HG02678 (cell line): ENCODE data around the gene CCDC194.

Experiments used
- ATAC-seq: cut with Tn5 transposase; IDR thresholded peaks from one replicate; pipeline ENCODE4 v1.9.1; 2021; ENCODE audit warnings: mild to moderate bottlenecking, moderate library complexity; ENCODE audit not compliant: unreplicated experiment

CCDC194 gene, protein sequence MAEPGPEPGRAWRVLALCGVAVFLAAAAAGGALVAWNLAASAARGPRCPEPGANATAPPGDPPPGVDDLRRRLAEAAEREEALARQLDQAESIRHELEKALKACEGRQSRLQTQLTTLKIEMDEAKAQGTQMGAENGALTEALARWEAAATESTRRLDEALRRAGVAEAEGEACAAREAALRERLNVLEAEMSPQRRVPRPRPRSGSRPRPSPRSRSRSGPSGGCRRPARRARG

DNA sequence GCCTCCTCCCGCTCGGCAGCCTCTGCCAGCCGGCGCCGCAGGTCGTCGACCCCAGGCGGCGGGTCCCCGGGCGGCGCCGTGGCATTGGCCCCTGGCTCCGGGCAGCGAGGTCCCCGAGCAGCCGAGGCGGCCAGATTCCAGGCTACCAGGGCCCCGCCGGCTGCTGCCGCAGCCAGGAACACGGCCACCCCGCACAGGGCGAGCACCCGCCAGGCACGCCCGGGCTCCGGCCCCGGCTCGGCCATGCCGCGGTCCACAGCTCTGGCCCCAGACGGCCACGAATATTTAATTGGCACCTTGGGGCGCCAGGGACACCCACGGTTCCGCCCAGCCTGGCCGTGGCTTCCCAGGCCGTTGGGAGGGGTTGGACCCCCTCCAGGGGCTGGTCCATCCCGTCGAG, at the start of gene CCDC194:
Gene CCDC194 (minus strand): TSS at position 283 of the 400 bp plus-strand sequence. CDS start 38 bp downstream, at position 245.
- ATAC-seq: no peak

DNA sequence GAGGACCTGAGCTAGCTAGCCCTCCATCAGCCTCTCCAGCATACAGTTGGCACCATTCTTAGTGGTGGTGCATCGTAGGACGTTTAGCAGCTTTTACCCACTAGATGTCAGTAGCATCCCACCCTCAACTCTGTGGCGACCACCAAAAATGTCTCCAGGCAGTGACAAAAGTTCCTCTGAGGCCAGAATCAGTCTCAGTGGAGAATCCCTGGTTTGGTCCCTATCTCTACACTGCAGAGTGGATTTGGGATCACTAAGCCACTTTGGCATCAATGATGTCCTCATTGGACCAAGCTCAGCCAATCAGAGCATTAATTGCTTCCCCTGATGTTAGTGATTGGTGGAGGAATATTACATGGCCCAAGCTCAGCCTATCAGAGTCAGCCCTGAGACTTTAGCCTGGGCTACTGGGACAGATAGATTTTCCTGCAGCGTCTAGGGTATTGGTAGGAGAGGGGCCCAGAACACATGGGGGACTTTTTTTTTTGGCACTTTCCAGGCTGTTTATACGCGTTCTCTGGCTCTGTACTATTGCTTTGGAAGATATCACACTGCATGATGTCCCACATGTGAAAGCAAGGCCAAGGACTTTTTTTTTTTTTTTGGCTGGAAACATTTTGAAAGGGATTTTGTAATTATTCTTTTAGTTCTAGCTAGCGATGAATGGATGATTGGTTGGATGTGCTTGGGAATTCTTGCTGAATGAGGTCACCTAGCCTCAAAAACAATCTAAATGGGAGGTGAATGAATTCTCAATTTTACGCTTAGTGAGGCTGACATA, 47.4 kb upstream of the CCDC194 start:
- ATAC-seq: no peak

DNA sequence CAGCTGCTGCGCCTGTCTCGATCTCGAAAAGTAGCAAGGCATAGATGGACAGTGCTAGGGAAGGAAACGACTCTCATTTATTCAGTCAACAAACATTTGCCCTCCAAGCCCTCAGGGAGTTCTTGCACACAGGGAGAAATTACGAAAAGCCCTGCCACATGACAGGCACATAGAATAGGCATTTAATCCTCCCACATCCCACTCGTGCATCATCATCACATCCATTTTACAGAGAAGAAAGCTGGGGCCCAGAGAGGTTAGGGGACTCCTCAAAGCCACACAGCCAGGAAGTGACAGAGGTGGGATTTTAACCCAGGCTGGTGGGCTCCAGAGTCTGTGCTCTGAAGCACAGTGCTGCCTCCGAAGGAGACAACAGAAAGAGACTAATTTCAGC, 42.9 kb upstream of the CCDC194 start:
- no peak for ATAC-seq

DNA sequence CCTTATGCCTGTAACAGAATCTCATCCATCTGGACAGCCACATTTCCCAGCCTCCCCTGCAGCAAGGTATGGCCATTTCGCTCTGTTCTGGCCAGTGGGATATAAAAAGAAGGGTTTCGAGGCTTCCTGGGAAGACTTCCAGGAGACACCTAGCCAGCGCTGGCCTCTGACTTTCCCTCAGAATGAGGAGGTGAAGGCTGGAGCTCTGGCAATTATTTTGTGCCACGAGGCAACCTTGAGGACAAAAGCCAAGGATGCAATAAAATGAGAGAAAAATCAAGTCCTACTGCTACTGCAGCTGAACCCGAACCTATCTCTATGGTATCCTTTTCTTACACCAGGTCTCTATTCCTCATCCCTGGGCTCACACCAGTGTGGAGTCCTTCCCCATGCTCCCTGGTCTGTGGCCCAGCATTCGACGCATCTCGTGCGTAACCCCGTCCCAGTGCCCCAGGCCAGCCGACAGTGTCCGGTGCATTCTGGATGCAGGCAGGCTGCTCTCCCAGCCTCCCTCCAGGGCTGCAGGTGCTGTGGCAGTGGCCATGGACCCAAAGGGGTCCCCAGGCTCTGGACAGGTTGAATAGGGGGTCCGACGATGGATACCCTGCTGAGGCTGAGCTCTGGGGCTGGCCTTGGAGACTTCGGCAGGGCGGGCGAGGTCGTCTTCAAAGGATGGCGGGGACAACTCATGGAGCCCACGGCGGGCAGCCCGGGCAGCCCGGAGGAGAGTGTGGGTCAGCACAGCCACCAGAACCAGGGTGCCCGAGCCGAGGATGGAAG, 42.3 kb upstream of the CCDC194 start:
- no peak for ATAC-seq

DNA sequence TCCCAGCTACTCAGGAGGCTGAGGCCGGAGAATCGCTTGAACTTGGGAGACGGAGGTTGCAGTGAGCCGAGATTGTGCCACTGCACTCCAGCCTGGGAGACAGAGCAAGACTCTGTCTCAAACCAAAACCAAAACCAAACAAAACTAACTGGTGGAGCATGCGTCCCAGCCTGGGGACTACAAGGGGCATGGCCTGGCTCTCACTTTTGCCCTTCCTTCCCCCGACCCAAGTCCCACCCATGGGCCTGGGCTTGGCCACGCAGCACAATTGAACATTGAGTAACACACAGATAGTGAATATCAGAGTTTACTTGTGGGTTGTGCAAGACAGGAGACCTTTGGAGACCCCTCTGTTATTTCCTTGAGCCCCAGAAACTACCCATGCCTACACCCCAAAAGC, 41.2 kb upstream of the CCDC194 start:
- no peak for ATAC-seq

DNA sequence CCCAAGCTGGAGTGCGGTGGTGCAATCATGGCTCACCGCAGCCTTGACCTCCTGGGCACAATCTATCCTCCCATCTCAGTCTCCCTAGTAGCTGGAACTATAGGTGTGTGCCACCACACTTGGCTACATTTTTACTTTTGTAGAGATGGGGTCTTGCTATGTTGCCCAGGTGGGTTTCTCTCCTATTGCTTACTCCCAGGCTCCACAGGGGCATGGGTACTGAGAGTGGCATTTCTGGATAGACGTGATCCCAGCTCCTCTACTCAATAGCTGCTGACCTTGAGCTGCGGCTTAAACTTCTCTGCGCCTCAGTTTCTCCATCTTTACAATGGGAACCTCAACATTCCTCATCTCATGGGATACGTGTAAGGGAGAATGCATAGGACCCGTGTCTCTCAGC, 37.4 kb upstream of the CCDC194 start:
- no peak for ATAC-seq

DNA sequence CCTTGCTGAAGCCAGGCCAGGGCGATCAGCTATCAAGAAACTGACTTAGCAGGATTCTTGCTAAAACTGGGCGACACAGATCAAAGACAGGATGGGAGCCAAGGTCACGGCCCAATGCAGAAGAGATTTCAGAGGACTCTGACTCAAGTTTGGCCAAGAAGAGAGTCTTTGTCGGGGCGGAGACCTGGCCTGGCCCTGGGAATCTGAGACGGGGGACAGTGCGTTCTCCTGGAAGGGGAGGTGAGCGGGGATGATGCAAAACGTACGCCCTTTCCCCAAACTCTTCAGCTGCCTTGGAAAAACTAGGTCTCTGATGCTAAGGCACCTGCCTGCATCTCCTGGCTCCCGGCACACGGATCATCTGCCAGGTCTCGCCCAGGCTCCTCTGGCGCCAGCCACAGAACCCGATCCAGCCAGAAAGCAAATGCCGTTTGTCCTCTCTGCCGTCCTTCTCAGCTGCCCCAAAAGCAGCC, 35.7 kb upstream of the CCDC194 start:
- no peak for ATAC-seq

DNA sequence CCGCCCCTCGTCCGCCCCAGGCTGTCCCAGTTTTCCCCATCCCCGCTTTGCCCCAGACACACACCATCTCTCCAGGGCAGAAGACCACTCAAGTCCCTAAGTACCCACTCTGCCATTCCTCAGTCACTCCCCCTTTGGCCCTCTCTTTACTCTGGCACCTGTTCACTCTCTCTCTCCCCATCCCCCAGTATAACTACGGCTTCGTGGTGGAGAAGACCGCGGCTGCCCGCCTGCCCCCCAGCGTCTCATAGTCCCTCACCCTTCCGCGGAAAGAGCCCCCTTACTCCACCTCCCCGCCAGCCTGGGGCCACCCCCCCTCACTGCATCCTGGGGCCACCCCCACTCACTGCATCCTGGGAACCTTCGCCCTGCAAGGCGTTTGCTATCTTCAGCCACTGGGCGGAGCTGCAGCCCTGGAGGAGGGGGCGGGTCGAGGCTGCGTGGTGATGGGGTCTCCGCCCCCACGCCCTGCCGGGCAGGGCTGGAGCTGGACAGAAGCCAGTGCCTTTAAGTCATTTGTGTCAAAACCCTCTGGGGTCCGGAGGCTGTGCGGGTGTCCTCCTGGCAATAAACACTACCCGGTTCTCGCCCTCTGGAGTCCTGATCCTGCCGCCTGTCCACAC, 30.9 kb upstream of the CCDC194 start:
- no peak for ATAC-seq

DNA sequence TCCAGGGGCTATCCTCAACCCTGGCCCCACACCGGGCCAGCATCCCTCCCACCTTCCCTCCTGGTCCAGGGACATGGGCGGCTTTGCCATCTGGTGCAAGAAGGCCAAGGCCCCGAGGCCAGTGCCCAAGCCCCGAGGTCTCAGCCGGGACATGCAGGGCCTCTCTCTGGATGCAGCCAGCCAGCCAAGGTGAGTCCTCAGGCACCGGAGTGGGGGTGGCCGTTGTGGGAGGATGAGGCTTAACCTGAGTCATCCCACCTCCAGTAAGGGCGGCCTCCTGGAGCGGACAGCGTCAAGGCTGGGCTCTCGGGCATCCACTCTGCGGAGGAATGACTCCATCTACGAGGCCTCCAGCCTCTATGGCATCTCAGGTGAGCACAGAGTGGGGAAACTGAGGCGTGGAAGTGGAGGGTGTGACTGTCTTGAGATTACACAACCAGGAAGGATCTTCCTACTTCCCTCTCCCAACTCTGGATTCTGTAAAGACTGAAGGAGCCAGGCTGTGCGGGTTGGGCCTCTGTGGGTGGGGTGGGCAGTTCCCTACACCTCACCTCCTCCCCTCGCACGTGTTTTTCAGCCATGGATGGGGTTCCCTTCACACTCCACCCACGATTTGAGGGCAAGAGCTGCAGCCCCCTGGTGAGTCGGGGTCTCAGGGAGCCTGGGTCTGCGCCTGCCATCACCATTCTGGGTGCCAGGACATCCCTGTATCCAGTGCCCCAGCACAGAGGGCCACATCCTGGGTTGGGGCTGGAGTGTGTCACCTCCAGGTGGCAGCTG, 29.6 kb upstream of the CCDC194 start:
- ATAC-seq: no peak

DNA sequence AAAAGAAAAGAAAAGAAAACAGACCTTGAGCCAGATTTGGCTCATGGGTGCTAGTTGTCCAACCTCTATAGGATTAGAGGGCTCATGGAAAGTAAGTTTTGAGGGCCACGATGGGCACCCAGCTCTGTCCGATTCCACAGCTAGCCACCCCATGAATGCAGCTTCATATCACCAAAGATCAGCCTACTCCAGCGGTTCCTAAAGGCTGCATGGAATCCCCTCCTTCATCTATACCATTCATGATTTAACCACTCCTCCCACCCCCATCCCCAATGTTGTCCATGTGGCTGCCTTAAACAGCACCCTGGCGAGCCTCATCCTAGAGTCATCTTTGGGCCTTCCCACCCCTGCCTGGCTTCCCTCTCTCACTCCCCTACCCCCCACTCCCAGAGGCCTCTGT, 27.9 kb upstream of the CCDC194 start:
- ATAC-seq: no peak

DNA sequence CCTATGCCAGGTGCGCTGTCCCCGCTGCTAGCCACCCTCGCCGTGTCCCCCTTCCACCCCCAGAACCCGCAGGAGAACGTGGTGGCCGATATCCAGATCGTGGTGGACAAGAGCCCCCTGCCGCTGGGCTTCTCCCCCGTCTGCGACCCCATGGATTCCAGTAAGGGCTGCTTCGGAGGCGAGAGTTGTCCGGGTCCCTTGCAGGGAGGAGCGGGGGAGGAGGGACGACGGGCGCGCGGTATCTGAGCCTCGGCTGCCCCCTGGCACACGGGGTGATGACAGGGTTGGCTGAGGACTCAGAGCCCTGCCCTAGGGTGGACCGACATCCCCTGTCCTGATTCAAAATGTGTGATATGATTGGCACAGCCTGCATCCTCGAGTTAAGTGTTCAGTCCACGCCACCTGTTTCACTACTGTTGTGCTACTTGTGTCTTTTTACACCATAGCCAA, 26.5 kb upstream of the CCDC194 start:
- peak; percentile 13 for ATAC-seq

DNA sequence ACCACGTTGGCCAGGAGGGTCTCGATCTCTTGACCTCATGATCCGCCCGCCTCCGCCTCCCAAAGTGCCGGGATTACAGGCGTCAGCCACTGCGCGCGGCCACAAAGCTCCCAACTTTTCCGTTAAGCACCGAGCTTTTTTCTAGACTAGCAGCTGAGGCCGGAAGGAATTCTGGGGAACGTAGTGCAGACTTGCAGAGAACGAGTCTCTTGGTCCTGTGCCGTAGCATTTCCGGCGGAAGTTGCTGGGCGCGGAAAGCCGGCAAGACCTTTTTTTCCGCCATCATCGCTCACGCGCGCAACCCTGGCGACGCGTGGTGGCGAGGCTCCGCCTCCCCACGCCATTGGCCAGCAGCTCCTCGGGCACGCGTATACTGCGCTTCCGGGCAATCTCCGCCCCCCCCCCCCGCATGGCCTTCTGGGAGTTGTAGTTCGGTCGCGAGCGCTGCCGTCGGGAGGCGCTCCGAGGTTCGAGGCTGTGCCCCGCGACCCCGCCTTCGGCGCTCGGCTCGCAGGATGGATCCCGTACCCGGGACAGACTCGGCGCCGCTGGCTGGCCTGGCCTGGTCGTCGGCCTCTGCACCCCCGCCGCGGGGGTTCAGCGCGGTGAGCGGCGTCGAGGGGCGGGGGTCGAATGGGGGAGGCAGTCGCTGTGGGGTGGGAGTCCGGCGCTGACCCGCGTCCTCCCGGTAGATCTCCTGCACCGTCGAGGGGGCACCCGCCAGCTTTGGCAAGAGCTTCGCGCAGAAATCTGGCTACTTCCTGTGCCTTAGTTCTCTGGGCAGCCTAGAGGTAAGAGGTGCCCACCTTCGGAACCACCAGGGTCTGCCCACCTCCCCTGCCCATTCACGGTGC, 25.9 kb upstream of the CCDC194 start, which contains the start of gene MVB12A:
Gene MVB12A (plus strand): TSS at position 427 of the 854 bp plus-strand sequence. CDS start 89 bp downstream, at position 516.
- peak; percentile 83 for ATAC-seq

DNA sequence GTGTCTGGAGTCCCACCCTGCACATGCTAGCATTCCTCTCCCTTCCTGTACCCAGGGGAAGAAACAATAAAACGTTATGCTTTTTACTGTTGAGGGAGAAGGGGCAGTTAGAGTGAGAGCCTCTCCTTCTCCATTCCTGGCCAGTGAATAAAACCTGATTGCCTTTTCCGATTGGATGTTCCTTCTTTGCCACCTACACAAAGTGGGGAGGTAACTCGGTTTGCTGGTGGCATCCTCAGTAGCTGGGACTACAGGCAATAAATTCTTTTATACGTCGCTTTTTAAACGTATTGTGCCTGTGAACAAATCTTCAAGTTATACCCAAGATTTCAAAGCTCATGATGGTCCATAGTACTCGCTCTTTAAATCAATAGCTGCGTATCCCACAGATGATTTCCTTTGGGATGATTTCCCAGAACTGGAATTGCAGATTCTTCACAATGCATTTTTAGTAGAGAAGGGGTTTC, 25.2 kb upstream of the CCDC194 start:
- ATAC-seq: no peak

DNA sequence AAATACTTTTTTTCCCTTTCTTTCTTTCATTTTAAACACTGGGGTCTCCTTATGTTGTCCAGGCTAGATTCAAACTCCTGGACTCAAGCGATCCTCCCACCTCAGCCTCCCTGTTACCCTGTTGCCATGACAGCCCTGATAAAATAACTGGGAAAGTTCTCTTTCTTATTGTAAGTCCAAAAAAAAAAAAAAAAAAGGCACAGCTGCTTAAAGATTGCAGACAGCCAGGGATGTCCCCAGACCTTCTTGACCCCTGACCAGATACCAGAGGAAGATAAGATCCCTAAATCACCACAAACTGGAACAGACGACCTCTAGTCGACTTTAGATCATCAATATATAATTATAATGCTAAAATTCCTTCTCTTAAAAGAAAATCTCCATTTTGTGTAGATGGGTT, 24.7 kb upstream of the CCDC194 start:
- no peak for ATAC-seq

DNA sequence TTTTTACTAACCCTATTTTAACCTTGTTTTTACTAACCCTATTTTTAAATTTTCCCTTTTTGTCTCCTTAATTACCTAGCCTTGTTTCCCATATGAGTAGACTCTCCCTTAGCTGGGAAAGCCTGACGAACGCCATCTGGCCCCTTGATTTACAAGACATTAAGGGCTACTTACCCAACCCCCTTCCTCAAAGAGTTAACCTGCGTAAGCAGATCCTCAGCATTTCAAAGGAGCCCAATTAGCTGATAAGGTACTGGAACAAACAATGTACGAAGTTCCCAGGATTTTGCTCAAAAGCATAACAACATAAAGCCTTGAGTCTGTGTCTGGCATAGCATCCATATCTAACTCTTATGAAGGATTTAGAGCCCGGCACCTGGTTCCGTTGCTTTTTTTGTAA, 21.1 kb upstream of the CCDC194 start:
- ATAC-seq: no peak

DNA sequence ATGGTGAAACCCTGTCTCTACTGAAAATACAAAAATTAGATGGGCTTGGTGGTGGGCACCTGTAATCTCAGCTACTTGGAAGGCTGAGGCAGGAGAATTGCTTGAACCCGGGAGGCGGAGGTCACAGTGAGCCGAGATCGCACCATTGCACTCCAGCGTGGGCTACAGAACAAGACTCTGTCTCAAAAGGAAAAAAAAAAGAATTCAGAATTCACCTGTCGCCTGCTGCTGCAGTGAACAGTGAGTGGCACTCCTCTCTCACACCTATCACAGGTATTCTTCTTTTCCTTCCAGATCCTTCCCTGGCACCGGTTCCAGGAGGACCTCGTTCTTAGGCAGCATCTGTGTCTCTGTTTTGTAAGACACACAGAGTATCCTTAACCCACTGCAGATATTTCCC, 20.1 kb upstream of the CCDC194 start:
- no peak for ATAC-seq

DNA sequence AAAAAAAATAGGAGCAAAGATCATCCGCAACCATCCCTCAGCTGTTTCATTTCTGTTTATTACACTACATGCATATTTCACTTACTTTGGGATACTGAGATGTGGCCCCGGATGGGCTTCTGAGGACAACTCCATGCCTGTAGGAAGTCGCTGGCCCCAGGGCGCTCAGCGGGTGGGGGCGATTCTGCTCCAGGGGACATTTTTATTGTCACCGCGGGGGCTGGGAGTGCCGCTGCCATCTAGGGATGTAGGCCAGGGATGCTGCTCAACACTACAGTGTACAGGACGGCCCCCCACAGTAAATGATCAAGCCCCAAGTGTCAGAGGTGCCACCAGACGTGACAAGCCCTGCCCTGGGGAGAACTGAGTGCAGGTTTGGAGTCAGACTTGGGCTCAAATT, 17.8 kb upstream of the CCDC194 start:
- ATAC-seq: no peak

DNA sequence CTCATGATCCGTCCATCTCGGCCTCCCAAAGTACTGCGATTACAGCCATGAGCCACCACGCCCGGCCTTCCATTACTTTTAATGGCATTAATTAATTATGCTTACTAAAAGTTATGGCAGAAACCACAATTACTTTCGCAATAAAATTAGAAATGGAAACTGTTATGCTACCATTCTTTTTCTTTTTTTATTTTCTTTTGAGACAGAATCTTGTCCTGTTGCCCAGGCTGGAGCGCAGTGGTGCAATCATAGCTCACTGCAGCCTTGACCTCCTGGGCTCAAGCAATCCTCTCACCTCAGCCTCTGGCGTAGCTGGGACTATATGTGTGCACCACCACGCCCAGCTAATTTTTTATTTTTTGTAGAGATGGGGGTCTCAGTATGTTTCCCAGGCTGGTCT, 16.0 kb upstream of the CCDC194 start:
- no peak for ATAC-seq

DNA sequence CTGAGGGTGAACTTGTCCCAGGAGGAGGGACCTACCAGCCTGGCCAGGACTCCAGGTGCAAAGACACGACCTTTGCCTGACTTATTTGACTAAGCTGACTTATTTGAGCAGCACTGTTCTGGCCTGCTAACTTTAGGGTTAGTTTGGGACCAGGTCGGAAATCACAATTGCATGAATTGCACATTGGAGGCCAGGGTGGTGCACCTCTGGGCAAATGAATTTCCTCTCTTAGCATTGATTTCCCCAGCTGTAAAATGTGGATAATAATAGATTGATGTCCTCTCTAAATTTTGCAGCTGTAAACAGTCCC, 12.8 kb upstream of the CCDC194 start:
- no peak for ATAC-seq
